ENCODE measurements around the gene BTBD7.
"Not testable (repeated sequence)": the region's sequence is repeated elsewhere in the genome, so short reads cannot be mapped to it uniquely, and the experiment has no call there.

BTBD7 gene

DNA sequence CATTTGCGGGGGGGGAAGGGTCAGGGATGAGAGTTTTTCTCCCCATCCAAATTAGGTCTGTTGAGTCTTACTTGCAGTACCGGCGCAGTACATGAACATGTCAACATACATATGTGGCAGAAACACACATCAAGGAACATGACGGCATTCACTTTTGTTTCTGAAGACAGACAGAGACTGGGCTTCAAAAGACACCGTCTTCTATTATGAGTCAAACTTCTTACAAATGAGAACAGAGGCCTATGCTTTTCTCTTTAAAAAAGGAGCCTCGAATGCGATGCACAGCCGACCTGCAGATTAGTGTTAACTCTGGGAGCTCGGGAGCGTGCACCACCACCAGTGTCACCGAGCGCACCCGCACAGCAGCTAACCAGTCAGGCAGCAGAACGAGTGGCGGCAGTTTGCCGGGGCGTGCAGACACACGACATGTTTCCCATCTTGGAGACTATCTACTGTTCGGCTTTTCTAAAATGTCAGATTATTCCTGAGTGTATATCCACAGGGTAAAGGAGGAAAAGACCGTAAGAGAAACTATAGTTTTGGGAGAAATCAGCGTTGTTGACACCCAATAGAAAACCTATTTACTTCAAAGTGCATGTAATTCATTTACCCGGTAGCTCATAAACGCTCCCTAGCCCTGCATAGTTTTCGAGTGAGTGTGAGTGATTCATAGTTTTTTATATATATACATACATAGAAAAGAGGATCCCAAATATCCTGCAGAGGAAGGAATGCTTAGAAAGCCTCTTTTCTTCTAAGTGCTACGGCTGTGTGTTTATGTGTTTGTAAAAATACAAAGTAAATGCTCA, 92.8 kb downstream of the BTBD7 start:
- Histone ChIP-seq H4K20me1 (ENCODE audit: insufficient read depth) (no peaks in the 10 kb centered on the region), H3K4me1 (ENCODE audit: low read depth, poor library complexity, severe bottlenecking) (no peaks in the 10 kb centered on the region), H3K27me3 (ENCODE audit: insufficient read depth, low read depth) (no peaks in the 10 kb centered on the region), H3K79me2 (ENCODE audit: insufficient read depth, low read depth) (no peaks in the 10 kb centered on the region), H3K36me3 (ENCODE audit: insufficient read depth) (no peaks in the 10 kb centered on the region), H3K9ac (no peak overlapping the region), H3K4me3 (IDR thresholded peaks at IDR 0.05; ENCODE audit: insufficient read depth, low read depth, low read length) (no peak overlapping the region), H2AFZ (ENCODE audit: low read depth) (no peak overlapping the region), H3K4me2 (no peak overlapping the region), H3K27ac (no peak overlapping the region)
- TF ChIP-seq, protein P1, sequence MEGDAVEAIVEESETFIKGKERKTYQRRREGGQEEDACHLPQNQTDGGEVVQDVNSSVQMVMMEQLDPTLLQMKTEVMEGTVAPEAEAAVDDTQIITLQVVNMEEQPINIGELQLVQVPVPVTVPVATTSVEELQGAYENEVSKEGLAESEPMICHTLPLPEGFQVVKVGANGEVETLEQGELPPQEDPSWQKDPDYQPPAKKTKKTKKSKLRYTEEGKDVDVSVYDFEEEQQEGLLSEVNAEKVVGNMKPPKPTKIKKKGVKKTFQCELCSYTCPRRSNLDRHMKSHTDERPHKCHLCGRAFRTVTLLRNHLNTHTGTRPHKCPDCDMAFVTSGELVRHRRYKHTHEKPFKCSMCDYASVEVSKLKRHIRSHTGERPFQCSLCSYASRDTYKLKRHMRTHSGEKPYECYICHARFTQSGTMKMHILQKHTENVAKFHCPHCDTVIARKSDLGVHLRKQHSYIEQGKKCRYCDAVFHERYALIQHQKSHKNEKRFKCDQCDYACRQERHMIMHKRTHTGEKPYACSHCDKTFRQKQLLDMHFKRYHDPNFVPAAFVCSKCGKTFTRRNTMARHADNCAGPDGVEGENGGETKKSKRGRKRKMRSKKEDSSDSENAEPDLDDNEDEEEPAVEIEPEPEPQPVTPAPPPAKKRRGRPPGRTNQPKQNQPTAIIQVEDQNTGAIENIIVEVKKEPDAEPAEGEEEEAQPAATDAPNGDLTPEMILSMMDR (conservative IDR thresholded peaks at IDR 0.05; ENCODE audit: low read depth, low read length) = no peak

DNA sequence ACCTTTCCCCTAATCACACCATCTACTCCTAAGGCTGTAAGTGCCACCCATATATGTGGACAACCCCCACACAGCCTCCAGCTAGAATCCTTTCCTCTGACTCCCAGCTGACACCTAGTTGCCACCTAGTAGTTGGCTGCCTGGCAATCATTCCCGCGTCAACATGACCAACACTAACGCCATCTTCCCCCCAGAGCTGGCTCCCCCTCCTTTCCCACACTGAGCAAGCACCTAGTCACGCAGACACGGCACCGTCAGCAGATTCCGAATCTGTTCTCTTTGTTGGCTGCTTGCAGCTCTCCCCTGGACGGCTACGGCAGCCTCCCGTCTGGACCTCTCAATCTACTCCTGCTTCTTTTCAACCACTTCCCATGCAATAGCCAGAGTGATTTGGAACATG, 98.0 kb downstream of the BTBD7 start:
- Histone ChIP-seq H3K27me3 (ENCODE audit: insufficient read depth, low read depth) (no peaks in the 10 kb centered on the region), H3K4me2 (no peak overlapping the region)

DNA sequence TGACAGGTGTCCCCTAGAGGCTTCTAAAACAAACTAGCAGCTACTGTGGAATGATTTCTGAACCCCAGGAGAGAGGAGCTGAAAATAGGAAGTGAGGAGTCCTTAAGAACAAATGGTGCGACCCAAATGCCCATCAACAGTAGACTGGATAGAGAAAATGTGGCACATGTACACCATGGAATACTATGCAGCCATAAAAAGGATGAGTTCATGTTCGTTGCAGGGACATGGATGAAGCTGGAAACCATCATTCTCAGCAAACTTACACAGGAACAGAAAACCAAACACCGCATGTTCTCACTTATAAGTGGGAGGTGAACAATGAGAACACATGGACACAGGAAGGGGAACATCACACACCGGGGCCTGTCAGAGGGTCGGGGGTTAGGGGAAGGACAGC, 99.8 kb downstream of the BTBD7 start:
- H3K9ac ChIP-seq; H3K27me3 ChIP-seq (ENCODE audit: insufficient read depth, low read depth); H3K36me3 ChIP-seq (ENCODE audit: insufficient read depth); H3K4me3 ChIP-seq (IDR thresholded peaks at IDR 0.05; ENCODE audit: insufficient read depth, low read depth, low read length); H3K27ac ChIP-seq; H2AFZ ChIP-seq (ENCODE audit: low read depth); H4K20me1 ChIP-seq (ENCODE audit: insufficient read depth); H3K4me2 ChIP-seq; H3K79me2 ChIP-seq (ENCODE audit: insufficient read depth, low read depth); H3K4me1 ChIP-seq (ENCODE audit: low read depth, poor library complexity, severe bottlenecking): not testable (repeated sequence)

More for the DNA sequence above, 98.0 kb downstream of the BTBD7 start:
- Histone ChIP-seq H3K4me3 (IDR thresholded peaks at IDR 0.05; ENCODE audit: insufficient read depth, low read depth, low read length) (no peak overlapping the region), H3K27ac (no peak overlapping the region), H3K36me3 (ENCODE audit: insufficient read depth) (no peaks in the 10 kb centered on the region), H3K79me2 (ENCODE audit: insufficient read depth, low read depth) (no peaks in the 10 kb centered on the region), H3K9ac (no peak overlapping the region), H4K20me1 (ENCODE audit: insufficient read depth) (no peaks in the 10 kb centered on the region), H2AFZ (ENCODE audit: low read depth) (no peak overlapping the region), H3K4me1 (ENCODE audit: low read depth, poor library complexity, severe bottlenecking) (no peaks in the 10 kb centered on the region)
- TF ChIP-seq, protein P1 (conservative IDR thresholded peaks at IDR 0.05; ENCODE audit: low read depth, low read length) = no peak

DNA sequence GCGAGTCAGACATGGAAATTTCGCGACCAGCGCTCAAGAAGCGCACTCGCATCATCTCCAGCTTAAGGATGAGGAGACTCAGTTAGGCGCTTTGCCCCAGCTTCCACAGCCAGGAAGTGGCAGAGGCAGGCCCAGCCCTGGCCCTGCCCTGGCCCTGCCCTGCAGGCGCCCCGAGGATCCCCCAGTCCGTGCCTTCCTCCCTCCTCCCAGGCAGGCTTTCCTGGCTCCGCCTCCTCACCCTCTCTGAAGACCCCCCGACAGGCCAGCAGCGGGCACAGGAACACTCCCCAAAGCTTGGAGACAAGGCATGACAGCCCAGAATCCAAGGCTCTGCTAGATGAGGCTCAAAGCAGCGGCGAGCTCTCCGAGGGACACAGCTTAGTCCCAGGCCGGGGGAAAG, 100.7 kb downstream of the BTBD7 start:
- H4K20me1 ChIP-seq (ENCODE audit: insufficient read depth) = no peaks in the 10 kb centered on the region
- H3K4me2 ChIP-seq = no peak overlapping the region
- H2AFZ ChIP-seq (ENCODE audit: low read depth) = no peak overlapping the region
- H3K9ac ChIP-seq = no peak overlapping the region
- no peaks in the 10 kb centered on the region for H3K27me3 ChIP-seq (ENCODE audit: insufficient read depth, low read depth)
- H3K27ac ChIP-seq = no peak overlapping the region
- H3K36me3 ChIP-seq (ENCODE audit: insufficient read depth) = no peaks in the 10 kb centered on the region
- no peak overlapping the region for H3K4me3 ChIP-seq (IDR thresholded peaks at IDR 0.05; ENCODE audit: insufficient read depth, low read depth, low read length)
- TF ChIP-seq, protein P1 (conservative IDR thresholded peaks at IDR 0.05; ENCODE audit: low read depth, low read length) = no peak
- no peaks in the 10 kb centered on the region for H3K4me1 ChIP-seq (ENCODE audit: low read depth, poor library complexity, severe bottlenecking)
- H3K79me2 ChIP-seq (ENCODE audit: insufficient read depth, low read depth) = no peaks in the 10 kb centered on the region
